GM23248 (cell line): ENCODE results near the gene IVD.

Experiments
- EZH2 ChIP-seq: fragments of 200-600 bp; sonication (generic); IDR thresholded peaks from 2 replicates; pipeline ENCODE4 v1.6.1; 2018; ENCODE audit warnings: antibody characterized with exemption, mild to moderate bottlenecking; ENCODE audit not compliant: insufficient read depth, poor library complexity, severe bottlenecking
- EZH2phosphoT487 ChIP-seq: fragments of 200-600 bp; sonication (generic); IDR thresholded peaks from 2 replicates; pipeline ENCODE4 v1.6.1; 2018; ENCODE audit warnings: antibody characterized with exemption, moderate library complexity, mild to moderate bottlenecking, low read depth; ENCODE audit not compliant: insufficient read depth

GRCh38 chr15:40407330-40407990, 1.9 kb downstream of the IVD start:
- TF ChIP-seq EZH2 (no peak), EZH2phosphoT487 (no peak)
